ENCODE results near the gene UGT1A8.

DNA sequence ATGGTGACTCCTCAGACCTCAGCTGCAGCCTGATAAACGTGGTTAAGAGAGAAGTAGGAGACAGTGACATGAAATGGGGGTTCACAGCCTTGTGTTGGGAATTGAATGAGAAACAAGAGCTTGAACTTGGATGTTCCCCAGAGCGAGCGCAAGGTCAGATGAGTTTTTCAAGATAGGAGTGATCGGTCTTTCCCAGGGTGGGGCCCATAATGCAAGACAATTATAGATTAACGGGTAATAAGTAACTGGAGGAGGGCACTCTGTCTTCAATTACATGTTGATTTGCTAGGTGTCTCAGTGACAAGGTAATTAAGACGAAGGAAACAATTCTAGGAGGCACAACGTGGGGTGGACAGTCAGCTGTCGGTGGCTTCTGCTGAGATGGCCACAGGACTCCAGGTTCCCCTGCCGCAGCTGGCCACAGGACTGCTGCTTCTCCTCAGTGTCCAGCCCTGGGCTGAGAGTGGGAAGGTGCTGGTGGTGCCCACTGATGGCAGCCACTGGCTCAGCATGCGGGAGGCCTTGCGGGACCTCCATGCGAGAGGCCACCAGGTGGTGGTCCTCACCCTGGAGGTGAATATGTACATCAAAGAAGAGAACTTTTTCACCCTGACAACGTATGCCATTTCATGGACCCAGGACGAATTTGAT lies 95.3 kb downstream of the UGT1A8 start, which contains the start of gene UGT1A5:
- TF ChIP-seq, protein P1, sequence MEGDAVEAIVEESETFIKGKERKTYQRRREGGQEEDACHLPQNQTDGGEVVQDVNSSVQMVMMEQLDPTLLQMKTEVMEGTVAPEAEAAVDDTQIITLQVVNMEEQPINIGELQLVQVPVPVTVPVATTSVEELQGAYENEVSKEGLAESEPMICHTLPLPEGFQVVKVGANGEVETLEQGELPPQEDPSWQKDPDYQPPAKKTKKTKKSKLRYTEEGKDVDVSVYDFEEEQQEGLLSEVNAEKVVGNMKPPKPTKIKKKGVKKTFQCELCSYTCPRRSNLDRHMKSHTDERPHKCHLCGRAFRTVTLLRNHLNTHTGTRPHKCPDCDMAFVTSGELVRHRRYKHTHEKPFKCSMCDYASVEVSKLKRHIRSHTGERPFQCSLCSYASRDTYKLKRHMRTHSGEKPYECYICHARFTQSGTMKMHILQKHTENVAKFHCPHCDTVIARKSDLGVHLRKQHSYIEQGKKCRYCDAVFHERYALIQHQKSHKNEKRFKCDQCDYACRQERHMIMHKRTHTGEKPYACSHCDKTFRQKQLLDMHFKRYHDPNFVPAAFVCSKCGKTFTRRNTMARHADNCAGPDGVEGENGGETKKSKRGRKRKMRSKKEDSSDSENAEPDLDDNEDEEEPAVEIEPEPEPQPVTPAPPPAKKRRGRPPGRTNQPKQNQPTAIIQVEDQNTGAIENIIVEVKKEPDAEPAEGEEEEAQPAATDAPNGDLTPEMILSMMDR (conservative IDR thresholded peaks at IDR 0.05; ENCODE audit: low read length), result no peak
- TF ChIP-seq EZH2phosphoT487 (IDR thresholded peaks at IDR 0.05; ENCODE audit: borderline replicate concordance, low read depth, low read length), result no peak

Measured in OCI-LY7 (cell line).